Aorta (tissue), 5 donors: ENCODE measurements around the gene EIF2S3. TPM values are rescaled to one million over a fixed set of nuclear protein-coding genes. Genes with fewer than 3 reads are reported as not detected.
A peak's percentile ranks its signal among the peaks of the same experiment; 100 is the strongest.

ENCODE experiments used
- ATAC-seq: fragments of 200-7000 bp; cut with Tn5 transposase; one replicate; pipeline ENCODE4 v1.9.1; 2022; ENCODE audit warnings: moderate library complexity; ENCODE audit not compliant: low FRiP score
- DNase-seq, 2 donors: peaks; one replicate each; pipeline ENCODE4 v3.0.0-alpha.2; 2020
- H3K27ac ChIP-seq, 2 donors: one replicate each; pipeline ENCODE4 v1.5.1; 2013; ENCODE audit warnings: low read length in 2 of 2, mild to moderate bottlenecking in 2 of 2, moderate library complexity in 2 of 2, control low read depth in 1 of 2, inconsistent platforms in 1 of 2, low read depth in 1 of 2
- H3K27me3 ChIP-seq, 2 donors: one replicate each; pipeline ENCODE4 v1.6.1; 2013; ENCODE audit warnings: control low read depth in 1 of 2, low read length in 1 of 2, mild to moderate bottlenecking in 1 of 2, moderate library complexity in 1 of 2; ENCODE audit not compliant: insufficient read depth in 2 of 2, control insufficient read depth in 1 of 2
- H3K36me3 ChIP-seq, 2 donors: one replicate each; pipeline ENCODE4 v1.6.1; 2013; ENCODE audit warnings: control low read depth in 1 of 2, low read length in 1 of 2, mild to moderate bottlenecking in 1 of 2; ENCODE audit not compliant: insufficient read depth in 2 of 2, control insufficient read depth in 1 of 2
- H3K4me1 ChIP-seq, 2 donors: one replicate each; pipeline ENCODE4 v1.6.1; 2013; ENCODE audit warnings: low read length in 2 of 2, control low read depth in 1 of 2, mild to moderate bottlenecking in 1 of 2, moderate library complexity in 1 of 2; ENCODE audit not compliant: insufficient read depth in 2 of 2, control insufficient read depth in 1 of 2
- H3K4me3 ChIP-seq, 2 donors: one replicate each; pipeline ENCODE4 v1.5.1; 2013; ENCODE audit warnings: low read length in 2 of 2, control low read depth in 1 of 2, mild to moderate bottlenecking in 1 of 2
- H3K9me3 ChIP-seq: one replicate; pipeline ENCODE4 v1.6.1; 2013; ENCODE audit warnings: mild to moderate bottlenecking, low read length; ENCODE audit not compliant: control insufficient read depth
- WGBS, 2 donors: extraction: QIAGEN DNeasy Blood & Tissue Kit; methylation state at CpG; one replicate each; pipeline ENCODE4 v1.1.7; 2013; 5-methylcytosine and 5-hydroxymethylcytosine counted together
- intact Hi-C, 2 donors: fragments of 100-400 bp; cut with DNase I; formaldehyde crosslinking; loops; one replicate each; pipeline versions ENCODE4 v1.14.2 to v1.15.0; 2022
- polyA plus RNA-seq, 2 donors: library from polyadenylated mRNA; stranded (reverse); fragments of 200-250 nt; gene quantifications; one replicate each; pipeline ENCODE4 v1.2.3, GENCODE V29; 2013
- total RNA-seq, 2 donors: library from RNA; stranded (reverse); fragmentation: NEBNext Ultra II Directional; extraction: Animal tissue kit (Norgen Biotek cat#: 25700); gene quantifications; one replicate each; pipeline ENCODE4 v1.2.1, GENCODE V29; 2021
- donor health status: healthy with polysubstance abuse.
- donor health status: Bipolar disorder and iron deficiency.
- donor health status: DM: no; HTN: no; CAD: no.
- donor health status: DM: no; HTN: no; CAD: no.
- donor health status: DM: yes; HTN: yes; CAD: no.

Gene EIF2S3
- total and polyA plus RNA-seq, 4 donors, result 78.3 to 173 (median 125) TPM

DNA sequence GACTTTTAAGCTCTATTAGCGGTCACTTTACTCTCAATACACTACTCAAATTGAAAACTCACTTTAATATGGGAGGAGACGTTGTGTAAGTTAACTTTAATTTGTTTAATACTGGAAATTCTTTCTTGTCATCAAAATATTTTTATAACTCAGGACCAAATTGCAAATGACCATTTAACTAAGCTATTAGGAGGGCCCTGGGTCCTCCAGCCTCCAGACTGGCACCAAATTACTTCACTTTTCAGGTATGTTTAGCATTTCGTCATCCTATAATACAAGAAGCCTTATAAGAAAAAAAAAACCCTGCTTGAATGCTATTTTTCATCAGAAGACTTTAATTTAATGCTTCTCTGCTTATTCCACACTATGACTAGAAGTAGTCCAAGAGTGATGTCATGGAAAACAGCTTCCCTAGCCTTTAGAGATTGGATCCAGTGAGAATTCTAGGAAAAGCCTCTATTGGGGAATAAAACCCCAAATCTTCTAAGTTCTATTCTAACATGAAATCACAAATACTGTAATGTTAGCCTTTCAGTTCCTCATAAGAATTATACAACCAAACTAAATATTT lies 34.4 kb upstream of the EIF2S3 start:
- ATAC-seq (no peak), DNase-seq (no peak)
- Histone ChIP-seq H3K27me3 (peaks cover 0 to 2% of the 10 kb centered on the region in 2 donors), H3K27ac (no peak overlapping the region), H3K9me3 (no peaks in the 10 kb centered on the region), H3K36me3 (no peaks in the 10 kb centered on the region), H3K4me1 (no peaks in the 10 kb centered on the region), H3K4me3 (no peak overlapping the region)
- 32 to 36% methylated on average over 3 of the region's 3 CpGs for WGBS, 2 donors
- intact Hi-C loops, result loop anchor here in 1 of 2 donors (10.0 kb wide), 1 partner anchor 116 kb away; the partner anchor contains the start of genes APOO and CXorf58

DNA sequence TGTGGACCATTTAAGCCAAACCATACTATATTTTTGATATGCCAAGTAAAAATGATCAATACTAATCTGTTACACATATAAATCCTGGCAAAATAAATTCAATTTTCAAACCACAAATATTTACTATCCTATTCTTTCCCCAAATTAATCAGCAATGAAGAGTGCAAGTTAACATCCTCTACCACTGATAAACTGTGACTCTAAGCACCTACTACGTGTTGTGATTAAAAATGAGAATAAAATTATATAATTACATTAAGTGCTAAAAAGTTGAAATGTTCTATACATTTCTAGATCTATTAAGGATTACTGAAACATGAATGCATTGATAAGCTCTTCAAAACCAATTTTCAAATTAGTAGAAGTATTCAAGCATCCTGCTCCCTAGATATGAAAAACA lies 31.2 kb upstream of the EIF2S3 start:
- Histone ChIP-seq H3K27me3 (peaks cover 0 to 2% of the 10 kb centered on the region in 2 donors), H3K27ac (no peak overlapping the region), H3K36me3 (no peaks in the 10 kb centered on the region), H3K4me3 (peak overlapping the region in 1 of 2 donors; percentile 29), H3K9me3 (no peaks in the 10 kb centered on the region), H3K4me1 (no peaks in the 10 kb centered on the region)
- intact Hi-C loops, result loop anchor here in 1 of 2 donors (10.0 kb wide), 1 partner anchor 119 kb away; the partner anchor contains the start of genes APOO and CXorf58
- DNase-seq (no peak), ATAC-seq (no peak)
- WGBS, 2 donors, result 8 to 17% methylated on average over 1 of the region's 1 CpG

DNA sequence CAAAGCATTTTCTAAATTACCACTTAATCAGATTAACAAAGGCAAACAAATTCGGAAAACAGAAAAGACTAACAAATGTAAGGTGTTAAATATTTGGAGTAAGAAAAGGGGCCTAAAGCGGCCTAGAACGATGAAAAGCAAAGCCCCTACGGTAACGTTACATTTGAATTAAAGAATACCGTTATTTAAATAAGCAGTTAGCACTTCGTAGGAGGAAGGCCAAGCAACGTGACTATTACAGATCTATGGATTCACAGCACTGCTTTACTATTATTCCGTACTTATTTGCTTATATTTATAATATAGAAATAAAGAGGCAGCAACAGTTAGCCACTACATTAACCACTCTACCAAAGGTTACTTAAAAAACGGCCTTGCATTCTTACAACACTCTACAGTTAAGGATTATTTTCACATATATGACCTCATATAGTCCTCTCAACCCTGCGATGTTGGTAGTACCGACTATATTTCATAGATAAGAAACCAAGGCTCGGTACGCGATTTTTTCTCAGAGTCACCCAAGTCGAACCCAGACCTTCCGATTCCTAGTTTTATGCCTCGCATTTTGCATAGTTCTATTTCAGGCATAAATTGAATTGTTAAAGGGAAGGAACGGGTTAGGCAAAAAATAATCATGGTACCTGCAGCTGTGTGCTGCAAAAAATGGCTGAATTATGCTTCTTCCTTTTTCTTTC lies 30.6 kb upstream of the EIF2S3 start:
- no peak overlapping the region for H3K27ac ChIP-seq

DNA sequence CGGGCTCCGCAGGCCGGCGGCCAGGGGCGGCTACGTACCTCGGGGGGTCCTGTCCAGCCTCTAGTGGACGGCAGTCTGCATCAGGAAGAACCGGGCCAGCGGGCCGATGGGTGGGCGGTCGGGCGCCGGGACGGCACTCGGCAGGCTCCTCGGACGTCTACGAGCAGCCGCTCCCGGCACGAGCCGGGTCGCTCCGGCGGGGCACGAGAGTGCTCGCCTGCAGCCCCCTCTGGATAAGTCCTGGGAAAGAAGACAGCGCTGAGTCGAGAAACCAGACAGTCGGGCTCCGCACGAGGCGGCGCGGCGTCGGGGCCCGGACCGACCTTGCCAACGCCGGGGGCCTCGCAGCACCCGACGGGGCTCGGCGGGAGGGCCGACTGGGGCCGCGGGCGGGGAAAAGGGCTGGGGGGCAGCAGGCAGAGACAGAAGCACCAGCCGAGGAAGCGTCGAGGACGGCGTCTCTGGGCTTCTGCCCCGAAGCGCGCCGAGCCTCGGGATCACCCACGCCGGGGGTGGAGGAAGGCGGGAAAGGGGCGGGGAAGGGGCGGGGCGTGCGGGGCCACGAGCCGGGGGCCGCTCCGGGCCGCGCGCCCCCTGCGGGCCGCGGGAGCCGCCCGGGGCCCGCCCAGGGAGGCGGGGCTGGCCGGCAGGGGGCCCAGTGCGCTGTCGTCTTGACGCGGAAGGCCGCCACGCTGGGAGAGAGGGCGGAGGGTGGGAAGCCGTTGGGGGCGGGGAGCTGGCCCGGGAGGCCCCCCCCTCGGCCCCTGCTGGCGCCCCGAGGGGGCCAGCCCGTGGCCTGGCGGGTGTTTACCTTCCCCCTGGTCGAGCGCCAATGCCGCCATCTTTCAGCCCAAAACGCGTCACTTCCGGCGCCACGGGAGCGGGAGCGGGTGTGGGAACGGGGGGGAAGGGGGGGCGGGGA lies 29.7 kb upstream of the EIF2S3 start:
- Histone ChIP-seq H3K27me3 (peaks cover 0 to 2% of the 10 kb centered on the region in 2 donors), H3K4me1 (no peaks in the 10 kb centered on the region), H3K27ac (peak overlapping the region in 1 of 2 donors; percentile 64), H3K9me3 (no peaks in the 10 kb centered on the region), H3K4me3 (peak overlapping the region; percentile 29 to 35), H3K36me3 (no peaks in the 10 kb centered on the region)
- WGBS, 2 donors, result 1 to 30% methylated on average over 37 to 107 of the region's 111 CpGs
- ATAC-seq, result peak; percentile 94
- intact Hi-C loops, result loop anchor here (1.0 to 10.0 kb wide), 3 partner anchors 29 to 120 kb away; partner anchors contain the start of genes CXorf58 (in 2 of the 2), APOO (in 1 of the 2) and EIF2S3 (in 1 of the 2)
- DNase-seq, result peak; percentile 92 to 95

More for the DNA sequence above, 30.6 kb upstream of the EIF2S3 start:
- DNase-seq, result no peak
- no peaks in the 10 kb centered on the region for H3K9me3 ChIP-seq
- H3K36me3 ChIP-seq, result no peaks in the 10 kb centered on the region
- peak overlapping the region; percentile 29 to 35 for H3K4me3 ChIP-seq
- H3K4me1 ChIP-seq, result no peaks in the 10 kb centered on the region
- intact Hi-C loops, result loop anchor here (2.0 to 10.0 kb wide), 2 partner anchors 115 to 119 kb away; partner anchors contain the start of genes CXorf58 (in 2 of the 2) and APOO (in 1 of the 2)
- WGBS, 2 donors, result 0 to 34% methylated on average over 19 of the region's 19 CpGs
- peaks cover 0 to 2% of the 10 kb centered on the region in 2 donors for H3K27me3 ChIP-seq
- no peak for ATAC-seq

DNA sequence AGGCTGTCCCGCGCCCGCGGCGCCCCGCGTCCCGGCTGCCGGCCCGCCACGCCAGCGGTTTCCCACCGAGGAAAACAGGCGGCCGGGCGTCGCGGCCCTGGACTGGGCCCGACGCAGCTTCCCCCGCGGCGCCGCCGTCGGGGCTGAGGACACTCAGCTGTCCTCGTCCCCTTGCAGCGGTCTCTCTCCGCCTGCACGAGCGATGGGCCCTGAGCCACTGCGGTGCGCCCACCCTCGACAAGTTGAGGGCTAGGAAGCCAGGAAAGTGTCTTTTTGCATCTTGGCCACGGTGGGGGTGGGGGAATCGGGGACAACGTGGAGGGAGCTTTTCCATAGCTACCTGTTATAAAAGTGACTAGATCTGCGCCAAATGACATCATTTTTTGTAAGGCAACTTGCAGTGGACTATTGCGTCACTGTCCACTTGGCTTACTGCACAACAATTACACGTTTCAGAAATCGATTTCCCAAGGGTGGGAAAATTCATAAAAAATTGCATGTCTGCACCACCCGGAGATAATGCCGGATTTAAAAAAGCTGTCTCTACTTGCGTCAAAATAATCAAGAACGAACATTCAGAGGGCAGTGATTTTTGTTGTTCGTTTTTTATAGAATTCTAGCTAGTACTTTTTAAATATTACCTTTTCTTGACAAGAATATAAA lies 28.9 kb upstream of the EIF2S3 start:
- ATAC-seq, result peak; percentile 51
- H3K27me3 ChIP-seq, result peaks cover 0 to 2% of the 10 kb centered on the region in 2 donors
- no peaks in the 10 kb centered on the region for H3K36me3 ChIP-seq
- no peaks in the 10 kb centered on the region for H3K4me1 ChIP-seq
- H3K9me3 ChIP-seq, result no peaks in the 10 kb centered on the region
- WGBS, 2 donors, result 1 to 30% methylated on average over 26 to 46 of the region's 46 CpGs
- intact Hi-C loops, result loop anchor here (1.0 to 10.0 kb wide), 3 partner anchors 28 to 121 kb away; partner anchors contain the start of genes CXorf58 (in 2 of the 2), APOO (in 1 of the 2) and EIF2S3 (in 1 of the 2)
- peak overlapping the region in 1 of 2 donors; percentile 29 for H3K4me3 ChIP-seq
- H3K27ac ChIP-seq, result peak overlapping the region in 1 of 2 donors; percentile 72
- DNase-seq, result no peak

DNA sequence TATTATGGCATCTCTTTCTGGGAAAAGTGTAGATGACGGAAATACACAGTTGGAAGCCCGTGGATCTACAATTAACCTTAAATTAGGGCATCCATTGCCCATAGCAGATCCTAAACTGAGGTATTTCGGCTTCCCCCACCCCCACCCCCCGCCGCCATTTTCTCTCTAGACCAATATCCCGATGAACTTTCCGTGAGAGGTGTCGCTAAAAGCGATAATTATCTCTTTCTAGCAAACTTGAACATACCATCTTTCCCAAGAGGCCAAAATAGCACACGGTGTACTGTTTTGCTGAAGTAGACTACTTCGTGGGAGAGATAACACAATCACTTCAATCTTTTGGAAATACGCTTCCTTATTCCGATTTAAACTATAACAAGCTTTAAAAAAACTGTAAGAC lies 28.3 kb upstream of the EIF2S3 start:
- peak overlapping the region; percentile 26 to 29 for H3K4me3 ChIP-seq
- H3K27me3 ChIP-seq, result peaks cover 0 to 2% of the 10 kb centered on the region in 2 donors
- intact Hi-C loops, result loop anchor here in 1 of 2 donors (10.0 kb wide), 1 partner anchor 122 kb away; the partner anchor contains the start of genes APOO and CXorf58
- no peaks in the 10 kb centered on the region for H3K4me1 ChIP-seq
- ATAC-seq (no peak), DNase-seq (no peak)
- no peak overlapping the region for H3K27ac ChIP-seq
- WGBS, 2 donors, result 5 to 35% methylated on average over 13 of the region's 13 CpGs
- no peaks in the 10 kb centered on the region for H3K36me3 ChIP-seq
- H3K9me3 ChIP-seq, result no peaks in the 10 kb centered on the region

DNA sequence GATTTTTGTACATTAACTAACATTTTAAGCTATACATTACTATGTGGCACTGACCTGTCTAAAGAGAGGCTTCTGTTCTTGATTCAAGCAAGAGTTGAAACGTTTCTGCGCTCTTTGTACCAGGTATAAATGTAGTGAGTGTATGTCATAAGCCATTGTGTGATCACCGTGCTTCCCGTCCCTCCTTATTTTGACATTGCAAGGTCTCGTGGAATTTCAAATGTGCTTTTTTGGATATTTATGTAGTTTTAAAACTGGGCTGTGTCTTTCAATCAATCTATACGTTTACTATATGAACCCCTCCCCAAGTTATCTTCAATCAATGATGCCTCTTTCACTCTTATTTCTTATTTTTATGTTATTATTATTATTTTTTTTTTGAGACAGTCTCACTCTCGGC lies 27.7 kb upstream of the EIF2S3 start, which contains the start of gene KLHL15:
KLHL15 (minus strand) TSS at position 101 of the 400 bp plus-strand sequence. CDS start 20,493 bp downstream, outside the sequence.
- DNase-seq (no peak), ATAC-seq (no peak)
- Histone ChIP-seq H3K27me3 (peaks cover 0 to 2% of the 10 kb centered on the region in 2 donors), H3K36me3 (no peaks in the 10 kb centered on the region), H3K4me3 (peak within 1 kb of the TSS; percentile 26 to 29), H3K9me3 (no peaks in the 10 kb centered on the region), H3K4me1 (no peaks in the 10 kb centered on the region), H3K27ac (no peak within 1 kb of the TSS)
- 80 to 85% methylated on average over 7 of the region's 7 CpGs for WGBS, 2 donors
- intact Hi-C loops, result loop anchor here in 1 of 2 donors (10.0 kb wide), 1 partner anchor 122 kb away; the partner anchor contains the start of genes APOO and CXorf58
